Suppressor macrophage treated with lipopolysaccharide for 1 hour (primary cell): ENCODE results near the gene TLCD1.

Source experiments
- DNase-seq, 3 donors: peaks; one replicate each; pipeline ENCODE4 v3.0.0-alpha.2; 2020 to 2022

Gene TLCD1

GRCh38 chr17:28675490-28675889, 50.5 kb downstream of the TLCD1 start:
- no peak for DNase-seq
